CD4-positive, alpha-beta T cell treated with Interleukin-17A for 1 hour (primary cell): ENCODE measurements around the gene VSX1.

Source experiments
- DNase-seq: peaks from one replicate; pipeline ENCODE4 v3.0.0-alpha.2; 2020

The VSX1 gene

DNA sequence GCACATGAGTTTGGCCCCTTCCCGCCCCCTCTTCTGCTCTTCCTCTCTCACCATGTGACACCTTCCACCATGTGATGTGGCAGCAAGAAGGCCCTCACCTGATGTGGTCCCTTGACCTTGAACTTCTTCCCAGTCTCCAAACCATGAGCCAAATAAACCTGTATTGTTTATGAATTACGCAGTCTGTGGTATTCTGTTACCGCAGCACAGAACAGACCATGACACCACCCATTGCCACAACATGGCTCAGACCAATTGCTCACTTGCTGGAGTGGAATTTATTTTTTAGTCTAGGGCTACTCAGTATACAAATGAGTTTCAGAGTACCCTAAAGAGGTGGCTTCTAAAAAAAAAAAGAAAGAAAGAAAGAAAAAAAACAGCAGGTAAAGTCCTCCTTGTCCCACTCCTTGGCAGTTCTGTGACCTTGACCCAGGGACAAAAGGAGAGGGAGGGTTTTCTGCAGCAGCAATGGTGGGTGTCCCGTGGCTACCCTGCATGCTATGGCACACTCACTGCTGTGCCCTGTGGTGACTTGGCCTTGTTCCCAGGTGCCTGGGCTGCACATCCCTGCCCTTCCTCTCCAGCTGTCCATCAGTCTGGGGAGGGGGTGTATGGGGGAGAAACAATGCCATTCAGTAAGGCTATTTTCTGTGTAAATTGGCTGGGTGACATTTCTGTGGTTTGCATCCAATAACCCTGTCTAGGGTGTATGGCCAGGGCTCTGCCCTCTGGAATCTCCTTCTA lies 5.4 kb upstream of the VSX1 start:
- DNase-seq = no peak

DNA sequence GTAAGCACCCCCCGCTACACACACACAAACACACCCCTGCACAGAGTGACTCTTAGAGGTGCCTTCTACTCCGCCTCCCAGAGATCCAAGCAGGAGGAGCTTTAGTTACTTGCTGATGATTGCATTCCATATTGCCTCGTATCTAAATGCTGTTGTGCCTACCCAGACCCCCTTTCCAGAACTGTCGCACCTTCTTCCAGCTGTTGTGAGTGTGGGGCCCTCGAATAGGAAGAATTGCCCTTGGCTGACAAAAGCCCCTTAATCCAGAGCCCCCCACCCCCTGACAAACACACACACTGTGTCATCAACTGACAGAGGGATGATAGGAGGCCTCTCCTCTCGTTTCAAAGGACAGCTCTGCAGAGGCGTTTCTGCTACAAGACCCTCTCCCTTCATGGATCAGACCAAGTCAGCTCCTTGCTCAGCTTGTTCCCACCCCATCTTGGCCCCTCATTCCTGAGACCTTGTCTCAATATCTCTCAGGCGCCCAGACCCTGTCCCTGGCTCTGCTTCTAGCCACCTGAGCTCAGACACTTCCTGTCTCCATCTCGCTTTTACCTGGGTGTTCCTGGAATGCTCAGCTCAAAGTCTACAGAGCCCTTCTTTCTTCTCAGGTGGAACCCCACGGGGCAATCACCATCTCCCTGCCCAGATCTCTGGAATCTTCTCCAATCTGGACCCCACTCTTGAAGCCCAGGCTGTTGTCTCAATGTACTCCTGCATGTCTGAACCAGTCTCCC lies 4.0 kb upstream of the VSX1 start:
- DNase-seq = no peak

DNA sequence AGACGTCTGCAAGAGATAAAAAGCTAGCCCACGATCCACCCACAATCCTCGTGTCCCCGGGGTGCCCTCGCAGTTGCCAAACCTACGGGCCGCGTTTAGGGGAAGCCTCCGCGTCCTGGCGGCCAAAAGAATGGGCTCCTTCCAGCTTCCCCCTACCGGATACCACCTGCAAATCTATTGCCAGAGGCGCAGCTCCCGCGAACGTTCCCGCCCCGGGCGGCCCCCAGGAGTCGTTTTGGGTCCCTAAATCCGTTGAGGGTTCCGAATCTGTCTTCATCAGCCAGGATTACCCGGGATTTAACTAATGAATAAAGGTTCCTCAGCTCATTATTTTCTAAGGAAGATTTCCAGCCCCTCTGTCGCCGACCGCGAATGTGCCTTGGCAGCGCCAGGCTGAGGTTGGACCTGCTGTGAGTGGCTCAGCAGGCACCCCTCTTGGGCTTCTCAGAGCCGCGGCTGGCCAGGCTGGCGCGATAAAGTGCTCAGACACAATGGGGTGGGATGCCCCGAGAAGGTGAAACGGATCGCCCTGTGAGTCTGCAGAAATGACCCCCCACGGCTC lies 2.8 kb upstream of the VSX1 start:
- peak; percentile 23 for DNase-seq

DNA sequence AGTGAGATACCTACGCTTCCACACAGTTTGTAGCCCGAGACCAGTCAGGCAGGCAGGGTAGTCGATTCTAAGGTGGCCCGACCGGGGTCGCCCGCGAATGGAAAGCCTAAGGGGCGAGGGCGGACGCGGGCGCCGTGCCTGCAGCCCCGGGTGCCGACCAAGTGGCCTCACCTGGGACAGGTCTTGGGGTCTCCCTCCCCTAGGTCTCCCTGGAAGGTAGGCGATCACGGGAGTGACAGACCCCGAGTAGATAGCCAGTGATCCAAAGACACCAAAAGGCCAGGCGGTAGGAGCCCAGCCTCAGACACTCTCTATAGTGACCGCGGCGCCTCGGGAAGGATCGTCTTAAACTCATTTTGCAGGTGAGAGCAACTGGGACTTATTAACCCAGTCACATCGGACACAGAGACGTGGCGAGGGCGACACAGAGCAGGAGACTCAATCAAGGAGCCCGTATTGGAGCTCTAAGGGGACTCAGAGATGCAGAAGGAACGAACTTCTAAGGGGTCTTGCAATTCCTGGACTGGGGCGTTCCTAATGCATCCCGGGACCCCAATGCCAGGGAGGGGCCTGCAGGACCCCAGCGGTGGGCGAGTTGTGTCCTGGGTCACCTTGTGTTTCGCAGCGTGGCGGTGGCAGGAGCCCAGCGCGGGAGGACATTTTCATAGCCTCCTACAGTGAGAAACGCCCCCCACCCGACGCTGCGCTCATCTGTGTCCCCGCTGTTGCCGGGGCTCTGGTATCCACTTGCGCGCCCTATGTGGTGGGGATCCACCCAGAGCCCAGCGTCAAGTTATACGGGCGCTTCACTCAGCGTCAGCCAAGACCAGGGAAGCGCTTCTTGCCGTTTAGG lies 2.1 kb upstream of the VSX1 start:
- DNase-seq = peak; percentile 63

DNA sequence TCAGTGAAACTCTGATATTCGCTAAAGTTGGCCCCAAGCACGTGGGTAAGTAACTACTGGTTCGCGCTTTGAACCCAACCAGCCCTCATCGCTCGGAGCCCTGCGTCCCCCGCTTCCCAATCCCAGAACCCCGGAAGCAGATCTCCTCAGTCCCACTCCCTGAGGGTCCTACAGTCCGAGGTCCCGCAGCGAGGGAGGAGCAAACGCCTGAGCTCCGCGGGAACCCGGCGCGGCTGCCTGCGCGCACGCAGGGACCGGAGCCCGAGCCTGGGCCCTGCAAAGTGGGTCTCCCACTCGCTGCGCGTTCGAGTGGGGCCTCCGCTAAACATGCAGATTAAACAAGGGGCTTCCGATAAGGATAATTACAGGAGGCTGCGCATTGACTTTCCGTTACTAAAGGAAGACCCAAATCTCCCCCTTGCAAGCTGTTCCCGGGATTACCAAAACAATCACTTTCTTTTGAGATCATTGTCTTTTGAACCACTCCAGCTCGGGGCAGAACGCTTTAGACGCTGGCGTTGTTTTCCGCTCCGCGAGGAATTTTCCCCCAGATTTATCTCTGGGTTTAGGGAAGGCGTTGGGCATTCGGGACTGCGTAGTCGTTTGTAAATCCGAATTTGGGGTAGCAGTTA lies 1.3 kb upstream of the VSX1 start:
- no peak for DNase-seq

DNA sequence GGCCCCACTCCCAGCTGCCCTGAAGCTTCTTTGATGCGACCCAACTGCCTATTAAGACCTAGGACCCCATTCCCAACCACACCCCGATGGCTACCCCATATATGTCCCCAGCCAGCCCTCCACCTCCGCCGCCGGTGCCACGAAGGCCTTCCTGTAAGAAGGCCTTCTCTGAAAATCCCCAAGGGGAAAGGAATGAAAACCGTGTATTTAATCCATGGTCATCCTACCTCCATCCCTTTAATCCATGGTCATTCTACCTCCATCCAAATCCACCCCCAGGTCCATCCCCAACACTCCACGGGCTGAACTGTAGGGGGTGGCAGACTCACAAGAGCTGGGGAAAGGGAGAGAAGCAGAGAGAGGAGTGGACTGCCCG lies 545 bp upstream of the VSX1 start:
- DNase-seq = no peak

DNA sequence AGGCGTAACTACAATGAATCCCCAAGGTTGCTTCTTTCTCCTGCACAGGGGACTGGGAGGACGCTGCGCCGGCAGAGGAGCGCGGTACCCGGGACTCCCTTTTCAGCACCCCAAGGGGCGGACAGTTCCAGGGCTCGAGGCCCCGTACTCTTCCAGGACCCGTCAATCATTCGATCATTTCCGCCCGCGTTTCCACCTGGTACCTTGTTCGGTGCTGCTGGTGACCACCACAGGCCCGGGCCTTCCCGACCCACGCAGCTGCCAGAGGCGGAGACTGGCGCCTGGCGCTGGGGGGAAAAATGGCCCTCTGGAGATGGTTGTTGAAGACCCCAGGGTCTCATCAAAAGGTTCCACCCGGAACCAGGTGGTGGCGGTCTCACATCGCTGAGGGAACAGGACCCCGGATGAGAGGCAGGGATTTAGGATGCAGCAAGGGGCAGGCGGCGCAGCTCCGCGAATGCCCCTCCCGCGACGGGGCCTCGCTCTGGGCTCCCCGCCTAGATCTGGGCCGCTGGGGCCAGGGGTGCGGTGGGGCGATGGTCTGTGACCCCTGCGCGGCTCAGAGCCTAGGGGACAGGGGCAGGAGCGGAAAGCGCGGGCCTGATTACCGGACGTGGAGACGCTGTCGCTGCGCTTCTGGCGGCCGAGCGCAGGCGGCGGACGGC lies 744 bp downstream of the VSX1 start:
- peak; percentile 26 for DNase-seq

DNA sequence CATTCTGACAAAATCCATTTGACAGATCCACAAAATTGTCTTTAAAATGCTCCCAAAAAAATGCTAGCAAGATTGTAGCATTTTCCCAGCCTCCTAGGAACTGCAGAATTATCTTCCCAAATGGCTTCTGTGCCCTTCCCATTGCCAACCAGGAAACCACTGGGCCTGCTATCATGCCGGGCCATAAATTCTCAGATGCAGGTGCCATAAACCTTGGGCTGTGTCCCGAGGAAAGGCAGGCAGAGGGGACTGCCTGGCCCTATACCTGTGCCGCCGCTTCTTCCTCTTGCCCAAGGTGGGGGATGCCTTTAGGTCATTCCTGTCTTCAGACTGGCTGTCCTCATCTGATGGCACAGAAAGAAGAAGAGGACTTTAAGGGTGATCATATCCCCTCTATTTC lies 2.8 kb downstream of the VSX1 start:
- DNase-seq = no peak

DNA sequence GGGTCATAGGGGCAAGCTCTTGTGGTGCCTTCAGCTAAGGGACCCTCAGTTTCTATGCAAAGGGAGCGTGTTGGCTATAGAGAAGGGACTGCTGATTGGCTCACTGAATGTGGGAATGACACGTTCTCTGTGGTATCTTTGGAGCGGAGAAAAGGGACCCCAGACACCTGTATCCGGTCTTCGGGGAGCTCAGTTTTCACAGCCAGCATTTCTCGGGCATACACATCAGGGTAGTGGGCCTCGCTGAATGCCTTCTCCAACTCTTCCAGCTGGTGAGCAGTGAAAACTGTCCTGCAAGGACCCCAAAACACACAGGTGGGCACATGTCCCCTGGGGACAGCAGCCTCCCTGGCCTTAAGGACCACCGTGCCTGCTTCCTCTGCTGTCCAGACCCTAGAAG lies 3.3 kb downstream of the VSX1 start:
- DNase-seq = no peak

DNA sequence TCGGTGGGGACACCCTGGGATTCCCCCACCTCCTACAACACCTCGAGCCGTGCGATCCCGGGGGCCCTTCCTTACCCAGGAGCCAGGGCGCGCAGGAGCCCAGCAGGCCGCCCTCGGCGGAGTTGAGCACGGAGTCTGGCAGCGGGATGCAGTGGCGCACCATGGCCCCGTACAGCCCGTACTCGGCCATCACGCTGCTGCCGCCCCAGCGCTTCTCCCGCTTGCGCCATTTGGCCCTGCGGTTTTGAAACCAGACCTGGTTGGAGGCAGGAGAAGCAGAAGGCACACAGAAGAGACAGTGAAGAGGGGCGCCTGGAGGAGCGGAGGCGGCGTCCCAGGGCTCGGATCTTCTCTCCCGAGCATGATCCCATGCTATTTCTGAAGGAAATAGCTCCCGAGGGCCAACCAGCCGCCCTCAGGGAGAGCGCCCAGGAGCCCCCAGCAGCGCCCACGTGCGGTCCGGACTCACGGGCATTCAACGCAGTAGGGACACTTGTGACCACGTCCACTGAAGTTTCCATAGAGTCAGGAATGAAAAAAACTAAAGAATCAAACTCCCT lies 4.3 kb downstream of the VSX1 start:
- no peak for DNase-seq

DNA sequence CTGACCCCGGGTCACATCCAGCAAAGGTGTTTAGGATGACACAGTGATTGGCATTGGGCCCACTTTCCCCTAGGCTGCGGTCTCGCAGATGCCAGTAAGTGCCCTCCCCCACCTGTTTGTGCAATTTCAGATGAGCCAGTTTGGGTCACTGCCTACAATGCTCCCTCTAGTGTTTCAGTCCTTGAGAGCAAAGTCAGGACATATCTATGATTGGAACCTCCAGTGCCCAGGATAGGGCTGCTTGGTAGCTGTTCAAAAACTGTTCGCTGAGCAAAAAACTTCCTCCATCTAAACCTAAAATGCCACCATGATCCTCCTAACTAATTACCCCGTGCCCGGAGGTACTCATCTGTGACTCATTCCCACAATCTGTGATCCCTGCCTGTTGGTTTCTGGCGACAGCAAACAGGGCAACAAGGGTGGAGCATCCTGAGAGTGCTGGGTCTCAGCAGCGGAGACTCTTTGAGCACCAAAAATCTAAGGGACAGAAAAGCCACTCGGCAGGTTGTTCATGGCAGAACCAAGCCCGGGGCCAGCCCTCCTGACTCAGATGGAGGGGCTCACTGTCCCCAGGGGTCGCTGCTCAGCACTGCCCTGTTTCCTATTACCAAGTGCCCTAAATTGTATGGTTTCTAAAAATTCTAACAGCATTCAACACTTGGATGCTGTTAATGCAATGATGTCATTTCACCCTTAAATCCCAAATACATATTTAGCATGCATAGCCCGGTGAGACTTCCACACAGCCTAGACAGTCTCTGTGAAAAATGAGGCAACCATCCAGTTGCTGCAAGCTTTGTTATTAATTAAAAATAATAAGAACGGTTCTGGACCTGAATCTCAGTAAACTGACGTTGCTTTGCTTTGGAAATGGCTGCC lies 5.0 kb downstream of the VSX1 start:
- peak; percentile 25 for DNase-seq

DNA sequence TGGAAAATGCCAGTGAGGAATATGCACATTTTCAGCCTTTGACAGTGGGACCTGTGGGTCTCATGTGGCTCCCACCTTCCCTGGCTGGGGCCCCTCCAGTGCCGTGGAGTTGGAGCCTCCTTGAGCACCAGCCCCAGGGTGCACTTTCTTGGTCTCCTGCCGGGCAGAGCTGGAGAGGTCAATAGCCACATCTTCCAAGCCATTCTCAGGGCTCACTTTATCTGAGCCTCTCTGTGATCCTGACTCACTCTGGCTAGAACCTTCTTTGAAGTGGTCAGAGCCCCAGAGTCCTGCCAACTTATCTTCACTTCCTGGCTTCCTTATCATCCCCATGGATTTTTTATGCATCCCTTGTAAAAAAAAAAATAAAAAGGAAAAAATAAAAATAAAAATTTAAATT lies 5.7 kb downstream of the VSX1 start:
- DNase-seq = no peak

DNA sequence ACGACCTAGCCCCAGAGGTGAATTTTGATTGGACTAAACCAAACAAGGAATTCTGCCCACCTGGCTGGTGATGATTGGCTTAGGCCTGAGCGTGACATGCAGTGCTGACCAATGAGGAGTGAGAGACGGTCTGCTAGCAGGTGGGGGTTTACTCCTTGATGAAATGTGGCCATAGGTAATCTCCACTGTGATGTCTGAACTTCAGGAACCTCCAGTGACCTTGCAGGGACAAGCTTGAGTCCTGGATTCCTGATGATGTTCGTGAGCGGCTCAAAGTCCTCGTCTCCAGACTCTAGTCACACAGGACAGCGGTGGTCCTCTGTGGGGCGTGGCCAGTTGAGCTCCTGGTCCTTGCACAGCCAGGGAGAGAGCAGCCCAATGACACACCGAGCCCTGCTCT lies 8.4 kb downstream of the VSX1 start:
- DNase-seq = no peak

DNA sequence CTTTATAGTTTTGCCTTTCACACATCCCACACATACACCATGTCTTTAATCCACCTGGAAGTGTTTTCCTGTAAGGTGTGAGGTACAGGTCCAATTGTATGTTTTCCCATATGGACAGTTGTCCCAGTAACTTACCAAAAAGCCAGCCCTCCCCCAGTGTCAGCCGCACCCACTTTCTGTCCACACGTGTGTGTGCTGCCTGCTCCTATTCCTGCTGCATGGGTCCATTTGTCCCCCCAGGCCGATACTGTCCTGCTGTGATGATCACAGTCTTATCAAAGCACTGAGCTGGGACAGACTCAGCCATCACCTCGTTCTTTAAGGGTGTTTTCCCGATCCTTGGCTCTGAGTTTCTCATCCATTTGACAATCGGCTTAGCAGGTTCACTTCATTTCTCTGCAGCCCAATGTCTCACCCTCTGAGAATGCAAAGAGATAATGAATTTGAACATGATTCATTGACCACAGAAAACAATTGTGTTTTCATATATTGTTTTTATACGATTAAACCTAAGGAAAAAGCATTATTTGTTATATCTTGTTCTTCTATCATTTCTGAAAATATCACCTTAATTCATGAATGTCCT lies 9.6 kb downstream of the VSX1 start:
- no peak for DNase-seq

DNA sequence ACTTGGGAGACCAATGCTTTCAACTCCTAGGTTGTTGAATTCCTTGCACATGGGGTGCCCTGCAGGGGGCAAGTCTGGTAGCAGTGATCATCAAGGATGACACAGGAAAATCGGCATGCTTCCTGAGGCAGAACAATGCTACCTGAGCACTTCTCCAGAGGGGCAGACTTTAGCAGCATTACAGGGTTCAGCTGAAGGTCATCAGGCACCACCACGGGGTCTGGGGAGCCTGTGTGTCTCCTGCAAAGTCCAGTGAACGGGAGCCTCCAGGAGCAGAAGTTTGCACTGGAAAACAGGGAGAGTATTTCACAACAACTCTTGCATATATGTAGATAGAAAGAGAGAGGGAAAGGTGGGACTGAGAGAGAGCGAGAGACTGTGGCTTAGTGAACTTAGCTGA lies 10.2 kb downstream of the VSX1 start:
- no peak for DNase-seq

DNA sequence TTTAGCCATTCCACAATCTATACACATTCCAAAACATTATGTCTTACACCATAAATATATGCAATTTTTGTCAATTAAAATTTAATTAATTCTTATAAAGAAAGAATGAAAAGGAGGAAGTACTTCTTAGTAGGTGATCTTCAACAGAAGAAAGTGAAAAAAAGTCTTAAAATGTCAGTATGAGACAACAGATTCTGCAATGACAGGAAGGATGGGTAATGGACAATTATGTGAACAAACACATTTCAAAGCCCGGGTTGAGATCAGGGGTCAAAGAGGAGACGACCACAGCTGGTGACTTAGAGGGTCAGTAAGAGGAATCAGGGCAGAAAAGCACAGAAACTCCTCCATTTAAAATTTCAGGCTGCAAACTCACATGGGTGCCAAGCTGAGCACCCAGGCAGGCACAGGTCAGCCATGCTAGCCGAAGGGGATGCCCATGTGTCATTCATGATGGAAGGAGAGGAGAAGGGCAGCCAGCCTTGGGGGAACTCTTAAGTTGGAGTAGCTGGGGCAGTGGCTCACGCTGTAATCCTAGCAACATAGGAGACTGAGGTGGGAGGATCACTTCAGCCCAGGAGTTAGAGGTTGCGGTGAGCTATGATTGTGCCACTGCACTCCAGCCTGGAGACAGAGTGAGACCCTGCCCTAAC lies 11.0 kb downstream of the VSX1 start:
- DNase-seq = no peak

DNA sequence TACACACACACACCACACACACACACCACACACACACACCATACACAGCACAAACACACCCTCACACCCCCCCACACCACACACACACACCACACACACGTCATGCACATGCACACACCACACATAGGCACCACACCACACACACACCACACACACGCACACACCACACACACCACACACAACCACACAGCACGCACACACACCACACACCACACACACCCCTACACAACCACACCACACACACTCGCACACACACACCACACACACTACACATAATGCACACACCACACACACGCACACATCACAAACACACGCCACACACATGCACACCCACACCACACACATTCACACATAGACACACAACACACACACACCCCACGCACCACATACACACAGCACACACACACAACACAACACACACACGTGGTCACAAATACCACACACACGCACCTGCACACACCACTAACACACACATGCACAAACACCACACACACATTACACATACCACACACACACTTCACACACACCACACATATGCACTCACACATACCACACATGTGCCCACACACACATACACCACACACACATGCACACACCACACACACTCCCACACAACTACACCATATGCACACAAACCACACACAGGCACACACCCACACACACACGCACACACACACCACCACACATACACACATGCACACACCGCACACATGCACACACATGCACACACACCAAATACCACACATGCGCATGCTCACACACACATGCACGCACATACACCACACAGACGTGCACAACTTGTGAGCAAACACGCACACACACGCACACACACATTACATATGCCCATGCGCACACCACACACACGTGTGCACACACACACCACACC lies 14.6 kb downstream of the VSX1 start:
- no peak for DNase-seq

DNA sequence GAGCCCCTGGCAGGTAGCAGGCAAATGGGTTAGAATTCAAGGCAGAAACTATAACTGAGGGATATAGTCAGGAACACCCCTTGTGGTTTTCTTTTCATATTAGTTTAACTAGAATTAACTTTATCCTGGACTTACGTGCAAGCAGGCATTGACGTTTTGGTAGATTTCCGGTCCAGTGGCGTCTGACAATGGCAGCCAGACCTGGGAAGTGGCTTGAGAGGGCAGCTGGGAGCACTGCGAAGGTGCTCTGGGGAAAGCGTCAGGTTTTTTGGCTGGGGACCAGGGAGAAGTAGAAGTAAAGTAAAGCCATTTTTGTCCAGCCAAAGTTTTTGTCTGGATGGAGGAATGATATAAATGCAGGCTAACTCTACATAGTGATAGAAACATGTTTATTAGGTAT lies 15.6 kb downstream of the VSX1 start:
- DNase-seq = no peak
